GM12864 (cell line): ENCODE measurements around the gene LRRK2.

Experiments used
- DNase-seq: peaks from one replicate; pipeline ENCODE4 v3.0.0-alpha.2; 2011; ENCODE audit warnings: low read depth
- H3K4me3 ChIP-seq: 2 replicates; pipeline ENCODE4 v1.5.1; 2011; ENCODE audit warnings: mild to moderate bottlenecking, low read depth, low read length, control low read depth
- CTCF ChIP-seq: IDR thresholded peaks from 2 replicates; pipeline ENCODE4 v1.5.1; 2011; ENCODE audit warnings: low read depth, mild to moderate bottlenecking, moderate library complexity, low read length, control low read depth, inconsistent platforms; ENCODE audit errors: missing control alignments

LRRK2 gene

DNA sequence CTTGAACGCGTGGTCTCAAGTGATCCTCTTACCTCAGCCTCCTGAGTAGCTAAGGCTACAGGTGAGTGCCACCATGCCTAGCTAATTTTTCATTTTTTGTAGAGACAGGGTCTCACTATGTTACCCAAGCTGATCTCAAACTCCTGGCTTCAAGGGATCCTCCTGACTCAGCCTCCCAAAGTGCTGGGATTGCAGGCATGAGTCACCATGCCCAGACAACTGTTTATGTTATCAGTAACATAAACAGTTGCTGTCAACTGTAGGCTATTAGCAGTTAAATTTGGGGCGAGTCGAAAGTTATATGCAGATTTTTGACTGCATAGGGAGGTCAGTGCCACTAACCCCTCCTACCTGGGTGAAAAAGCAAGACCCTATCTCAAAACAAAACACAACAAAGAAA, 26.2 kb upstream of the LRRK2 start:
- TF ChIP-seq CTCF: no peak
- DNase-seq: no peak
- H3K4me3 ChIP-seq: no peak overlapping the region

- H3K4me3 ChIP-seq: no peak overlapping the region
- TF ChIP-seq CTCF: no peak
- DNase-seq: no peak
These were observed 22.4 kb upstream of the LRRK2 start for GRCh38 chr12:40202095-40203059.

DNA sequence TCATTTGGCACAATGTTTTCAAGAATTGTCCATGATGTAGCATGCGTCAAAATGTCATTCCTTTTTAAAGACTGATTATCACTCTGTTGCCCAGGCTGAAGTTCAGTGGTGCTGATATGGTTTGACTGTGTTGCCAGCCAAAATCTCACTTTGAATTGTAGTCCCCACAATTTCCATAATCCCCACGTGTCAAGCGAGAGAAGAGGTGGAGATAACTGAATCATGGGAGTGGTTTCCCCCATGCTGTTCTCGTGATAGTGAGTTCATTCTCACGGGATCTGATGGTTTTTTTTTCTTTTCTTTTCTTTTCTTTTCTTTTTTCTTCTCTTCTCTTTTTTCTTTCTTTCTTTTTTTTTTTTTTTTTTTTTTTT, 21.8 kb upstream of the LRRK2 start:
- DNase-seq: no peak
- no peak overlapping the region for H3K4me3 ChIP-seq
- no peak for TF ChIP-seq CTCF

DNA sequence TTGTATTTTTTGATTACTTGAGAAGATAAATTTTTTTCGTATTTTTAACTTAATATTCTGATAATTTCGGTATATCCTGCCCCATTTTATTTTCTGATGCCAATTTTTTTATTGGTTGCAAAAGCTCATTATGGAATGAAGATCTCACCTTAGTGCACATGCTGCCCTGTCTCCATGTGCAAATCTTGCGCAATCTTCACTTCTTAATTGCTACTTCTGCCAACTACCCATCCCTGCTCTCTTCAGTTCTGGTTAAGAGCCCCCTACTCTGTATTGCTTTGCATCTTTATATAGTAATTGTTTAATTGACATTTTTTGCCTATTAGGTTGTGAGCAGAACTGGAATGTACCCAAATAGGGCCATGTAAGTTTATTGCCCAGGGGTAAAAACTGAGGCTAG, 20.5 kb upstream of the LRRK2 start:
- no peak for TF ChIP-seq CTCF
- no peak for DNase-seq
- H3K4me3 ChIP-seq: no peak overlapping the region

- DNase-seq: no peak
- no peak for TF ChIP-seq CTCF
- no peak overlapping the region for H3K4me3 ChIP-seq
These were observed 17.2 kb upstream of the LRRK2 start for GRCh38 chr12:40207551-40207950.

GRCh38 chr12:40208707-40209446, 15.9 kb upstream of the LRRK2 start:
- H3K4me3 ChIP-seq: no peak overlapping the region
- TF ChIP-seq CTCF: no peak
- DNase-seq: no peak
